ENCODE results near the gene NRG3. TPM values are rescaled to one million over a fixed set of nuclear protein-coding genes. Genes with fewer than 3 reads are reported as not detected.
"Not testable (repeated sequence)": the region's sequence is repeated elsewhere in the genome, so short reads cannot be mapped to it uniquely, and the experiment has no call there.

The NRG3 gene
- total RNA-seq, 1 donor from 2014 or later, result not detected

GRCh38 chr10:82267960-82268359 lies 393.0 kb downstream of the NRG3 start:
- no peak for DNase-seq (ENCODE audit: low read depth)

DNA sequence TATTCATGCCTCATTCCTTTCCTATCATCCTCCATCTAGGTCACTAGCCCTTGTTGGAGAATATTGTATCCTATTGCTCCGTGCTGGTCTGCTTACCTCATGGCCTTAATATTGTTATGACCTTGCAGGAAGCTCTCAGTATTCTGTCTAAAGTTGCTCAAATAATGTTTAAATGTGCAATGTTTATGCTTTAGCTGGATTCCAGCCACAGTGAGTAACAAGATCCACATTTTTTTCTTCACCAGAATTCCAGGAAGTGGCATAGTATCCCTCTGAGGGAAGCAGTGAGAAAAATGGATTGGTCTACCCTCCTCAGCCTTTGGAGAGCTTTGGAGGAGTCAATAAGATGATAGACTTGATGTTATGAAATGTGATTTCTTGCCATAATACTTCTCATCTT lies 402.6 kb downstream of the NRG3 start:
- no peak for DNase-seq (ENCODE audit: low read depth)

GRCh38 chr10:82278401-82279182 lies 403.6 kb downstream of the NRG3 start:
- no peak for DNase-seq (ENCODE audit: low read depth)

- DNase-seq (ENCODE audit: low read depth), result no peak
These were observed 407.9 kb downstream of the NRG3 start for GRCh38 chr10:82282782-82283456.

DNA sequence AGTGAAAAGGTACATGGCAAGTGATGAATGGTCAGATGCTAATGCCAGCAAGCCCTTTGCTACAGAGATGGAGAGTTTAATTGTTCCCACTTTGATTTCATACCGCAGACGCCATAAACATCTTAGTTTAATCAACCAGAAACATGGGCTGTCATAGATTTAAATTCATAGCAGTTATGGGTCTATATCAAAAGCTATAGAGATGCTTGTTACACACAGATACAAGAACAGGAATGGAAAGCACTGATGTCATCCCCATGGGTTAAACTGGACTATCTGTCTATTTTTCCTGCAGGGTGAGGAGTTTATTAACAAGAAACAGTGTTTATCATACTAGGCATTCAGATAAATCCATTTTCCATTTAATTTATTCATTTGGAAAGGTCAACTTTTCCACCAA lies 409.2 kb downstream of the NRG3 start:
- DNase-seq (ENCODE audit: low read depth), result no peak

DNA sequence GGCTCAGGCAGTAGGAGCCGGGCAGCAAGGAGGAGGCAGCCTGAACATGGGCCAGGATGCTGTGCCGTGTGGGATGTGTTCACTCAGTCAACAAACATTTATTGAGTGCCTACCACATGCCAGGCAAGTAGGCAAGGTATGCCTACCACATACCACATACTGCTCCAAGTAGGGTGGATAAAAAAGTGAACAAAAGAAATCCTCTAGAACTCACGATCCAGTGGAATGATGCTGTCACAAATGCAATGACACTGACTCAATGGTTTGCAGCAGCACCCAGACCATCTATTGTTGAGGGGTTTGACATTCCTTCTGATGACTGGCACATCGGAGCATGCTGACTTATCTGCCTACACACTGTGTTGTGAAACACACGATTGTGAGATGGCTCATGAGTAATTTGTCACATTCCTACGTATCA lies 413.5 kb downstream of the NRG3 start:
- no peak for DNase-seq (ENCODE audit: low read depth)

DNA sequence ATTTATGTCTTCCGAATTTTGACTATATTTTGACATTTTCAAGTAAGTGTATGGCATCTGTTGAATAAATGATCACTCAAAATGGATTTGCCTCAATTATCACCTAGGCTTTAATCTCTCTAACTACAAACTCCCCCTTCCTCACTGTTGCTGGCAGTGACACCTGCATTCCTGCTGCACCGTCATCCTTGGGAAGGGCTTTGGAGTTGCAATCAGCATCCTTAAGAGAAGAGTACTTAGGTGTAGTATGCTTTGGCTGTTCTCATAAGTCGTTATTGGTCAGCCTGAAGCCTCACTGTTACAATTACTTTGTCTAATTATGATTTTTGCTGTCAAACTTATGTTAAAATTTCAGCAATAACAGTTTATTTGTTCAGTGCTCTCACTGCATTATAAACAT lies 415.0 kb downstream of the NRG3 start:
- DNase-seq (ENCODE audit: low read depth), result no peak

DNA sequence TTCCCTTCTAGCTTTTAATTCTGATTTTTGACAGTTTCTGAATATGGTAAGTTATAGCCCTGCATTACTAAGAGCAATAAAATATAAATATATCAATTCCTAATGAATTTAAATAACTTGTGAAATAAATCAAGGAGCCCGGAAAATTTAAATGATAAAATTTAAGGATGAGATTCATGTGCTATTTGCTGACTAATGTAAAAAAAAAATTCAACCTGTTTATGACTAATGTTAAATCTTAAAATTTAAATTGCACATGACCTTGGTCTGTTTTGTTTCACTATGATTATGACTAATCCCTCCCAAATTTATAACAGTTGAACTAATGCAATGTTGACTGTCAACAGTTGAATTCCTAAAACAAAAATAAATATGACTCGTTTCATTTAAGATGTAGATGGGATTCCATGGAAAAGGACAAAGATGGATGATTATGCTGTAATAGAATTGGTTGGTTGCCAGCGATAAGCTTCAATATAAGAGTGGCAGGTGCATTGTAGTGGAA lies 419.9 kb downstream of the NRG3 start:
- DNase-seq (ENCODE audit: low read depth), result no peak

DNA sequence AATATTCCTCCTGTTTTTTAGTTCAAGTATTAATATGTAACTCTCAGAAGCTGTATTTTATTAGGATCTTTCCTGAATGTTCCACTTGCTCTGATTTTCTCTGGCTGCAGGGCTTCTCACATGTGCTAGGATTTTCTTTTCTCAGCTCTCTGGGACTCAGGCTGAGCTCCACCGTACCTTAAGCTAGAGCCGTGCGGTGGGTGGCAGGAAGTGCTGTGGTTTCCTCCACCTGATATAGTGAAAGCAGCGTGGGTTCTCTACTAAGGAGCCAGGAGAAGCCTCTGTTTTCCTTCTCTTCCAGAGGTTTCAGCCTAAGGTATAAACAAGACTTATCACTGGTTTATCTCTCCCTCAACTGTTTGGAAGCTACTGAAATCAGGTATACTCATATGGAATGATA lies 433.6 kb downstream of the NRG3 start:
- no peak for DNase-seq (ENCODE audit: low read depth)

DNA sequence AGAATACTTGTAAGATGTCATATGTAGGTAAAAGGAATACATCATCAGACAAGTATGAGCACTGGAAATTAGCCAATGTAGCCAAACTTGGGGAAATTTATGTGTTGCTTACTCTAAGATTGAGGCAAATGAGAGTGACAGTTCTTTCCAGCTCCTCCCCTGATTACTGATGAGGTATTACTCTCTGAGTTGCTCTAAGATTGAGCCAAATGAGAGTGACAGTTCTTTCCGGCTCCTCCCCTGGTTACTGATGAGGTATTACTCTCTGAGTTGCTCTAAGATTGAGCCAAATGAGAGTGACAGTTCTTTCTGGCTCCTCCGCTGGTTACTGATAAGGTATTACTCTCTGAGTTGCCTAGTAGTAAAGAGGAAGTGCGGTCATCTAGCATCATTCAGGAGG lies 435.8 kb downstream of the NRG3 start:
- DNase-seq (ENCODE audit: low read depth), result no peak

DNA sequence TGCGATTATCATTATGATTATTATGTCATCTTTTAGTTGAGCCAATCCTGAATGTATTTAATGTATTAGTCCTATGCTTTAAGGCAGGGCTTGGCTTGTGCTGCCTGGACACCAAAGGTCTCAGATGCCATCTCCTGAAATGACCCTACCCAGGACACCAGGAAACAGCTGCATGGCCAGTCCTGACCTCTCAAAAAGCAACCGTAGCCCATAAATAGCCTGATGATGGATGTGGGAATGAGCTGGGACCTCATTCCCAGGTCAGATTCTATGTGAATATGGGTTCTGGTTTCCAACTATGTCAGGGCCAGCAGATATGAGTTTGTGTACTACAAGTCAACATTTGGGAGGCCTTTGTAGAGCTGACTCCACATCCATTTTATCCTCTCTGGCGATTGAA lies 438.4 kb downstream of the NRG3 start:
- peak; percentile 21 for DNase-seq (ENCODE audit: low read depth)

- DNase-seq (ENCODE audit: low read depth), result no peak
These were observed 443.5 kb downstream of the NRG3 start for GRCh38 chr10:82318534-82318933.

GRCh38 chr10:82319074-82319473 lies 444.1 kb downstream of the NRG3 start:
- no peak for DNase-seq (ENCODE audit: low read depth)

DNA sequence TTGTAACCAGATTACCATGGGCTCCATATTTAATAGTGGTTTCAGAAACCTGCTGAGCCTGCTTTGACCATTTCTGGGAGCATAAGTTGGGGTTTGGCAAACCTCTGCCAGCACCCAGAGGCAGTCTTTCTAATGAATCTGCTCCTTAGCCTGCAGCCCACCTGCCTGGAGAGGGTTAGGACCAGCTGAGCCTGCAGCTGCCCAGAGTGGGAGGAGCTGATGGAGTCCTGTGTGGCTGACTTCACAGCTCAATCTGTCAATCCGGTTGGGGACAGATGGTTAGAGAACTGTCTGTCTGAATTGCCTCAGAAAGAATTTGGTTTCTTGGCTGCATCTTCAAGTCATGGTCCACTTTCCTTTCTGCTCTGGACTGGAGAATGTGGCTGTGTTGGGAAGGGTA lies 444.6 kb downstream of the NRG3 start:
- DNase-seq (ENCODE audit: low read depth), result no peak

DNA sequence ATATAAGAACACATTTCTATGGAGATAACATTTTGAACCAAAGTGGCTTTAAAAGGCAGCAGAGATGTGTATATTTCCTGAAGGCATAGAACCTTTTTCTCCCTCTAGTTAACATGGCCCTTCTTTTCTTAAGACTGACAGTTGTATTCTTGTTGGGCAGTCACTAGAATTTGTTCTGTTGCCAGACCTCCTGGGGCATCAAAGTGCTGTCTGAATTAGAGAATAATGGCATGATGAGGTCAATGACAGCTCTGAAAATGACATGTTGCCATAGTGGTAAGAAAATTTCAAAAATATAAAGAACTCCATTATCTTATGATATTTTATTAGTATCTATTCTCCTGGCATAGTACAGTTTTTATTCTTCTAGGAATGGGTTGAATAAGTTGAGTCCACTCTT lies 446.7 kb downstream of the NRG3 start:
- DNase-seq (ENCODE audit: low read depth), result no peak

- DNase-seq (ENCODE audit: low read depth), result no peak
These were observed 456.7 kb downstream of the NRG3 start for GRCh38 chr10:82331716-82332115.

DNA sequence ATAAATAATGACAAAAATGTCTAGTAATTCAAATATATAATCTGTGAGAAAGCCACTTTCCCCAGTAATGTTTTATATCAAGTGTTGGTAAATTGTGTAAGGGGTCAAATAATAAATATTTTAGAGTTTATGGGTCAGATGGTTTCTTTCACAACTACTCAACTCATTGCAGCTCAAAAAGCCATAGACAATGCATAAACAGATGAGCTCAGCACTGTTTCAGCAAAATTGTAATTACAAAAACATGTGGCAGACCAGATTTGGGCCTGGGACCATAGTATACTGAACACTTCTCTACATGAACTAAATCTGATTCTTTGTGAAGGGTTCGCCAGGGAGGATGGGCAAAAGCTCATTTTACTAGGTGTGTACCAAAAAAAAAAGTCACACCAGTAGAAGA lies 460.8 kb downstream of the NRG3 start:
- no peak for DNase-seq (ENCODE audit: low read depth)

- DNase-seq (ENCODE audit: low read depth), result no peak
These were observed 465.2 kb downstream of the NRG3 start for GRCh38 chr10:82340166-82340565.

- DNase-seq (ENCODE audit: low read depth), result not testable (repeated sequence)
These were observed 474.6 kb downstream of the NRG3 start for GRCh38 chr10:82349590-82349989.

GRCh38 chr10:82353381-82353780 lies 478.4 kb downstream of the NRG3 start:
- no peak for DNase-seq (ENCODE audit: low read depth)

DNA sequence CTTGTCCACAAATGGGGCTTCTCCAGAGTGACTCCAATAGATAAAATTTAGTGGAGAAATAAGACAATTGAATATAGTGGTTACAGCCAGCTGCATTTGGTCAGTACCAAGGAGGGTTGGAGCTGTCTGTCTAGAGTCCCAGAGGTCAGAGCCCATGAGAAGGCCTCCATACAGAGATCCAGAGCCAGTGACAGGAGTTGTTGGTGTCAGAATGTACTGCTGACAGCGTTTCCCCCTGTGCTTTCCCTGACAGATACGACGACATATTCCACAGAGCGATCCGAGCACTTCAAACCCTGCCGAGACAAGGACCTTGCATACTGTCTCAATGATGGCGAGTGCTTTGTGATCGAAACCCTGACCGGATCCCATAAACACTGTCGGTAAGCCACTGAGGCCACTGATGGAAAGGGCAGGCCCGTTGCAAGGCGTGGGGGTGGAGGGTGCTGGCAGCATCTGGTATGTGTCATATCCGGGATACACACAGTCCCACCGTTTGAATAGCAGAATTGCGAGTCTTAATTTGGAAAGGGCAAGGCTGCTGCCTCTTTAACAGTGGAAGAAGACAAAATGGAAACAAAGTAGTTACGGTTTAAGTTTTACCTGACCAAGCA lies 483.6 kb downstream of the NRG3 start:
- no peak for DNase-seq (ENCODE audit: low read depth)

DNA sequence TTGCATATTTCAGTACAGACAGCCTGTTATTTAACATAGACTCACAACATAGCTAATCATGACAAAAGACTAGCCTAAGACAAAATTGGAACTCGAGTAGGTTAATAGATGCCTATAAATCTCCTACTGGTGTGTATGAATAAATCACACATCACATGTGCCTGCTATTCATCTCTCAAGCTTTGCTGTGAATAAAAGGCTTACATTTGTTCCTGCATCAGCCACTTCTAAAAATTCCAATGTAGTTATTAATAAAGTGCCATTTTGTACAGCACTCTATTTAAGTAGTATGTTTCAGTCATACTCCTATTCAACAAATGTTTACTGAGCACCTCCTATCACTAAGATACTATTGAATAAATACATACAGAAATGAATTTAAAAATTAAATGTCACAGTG lies 486.3 kb downstream of the NRG3 start:
- DNase-seq (ENCODE audit: low read depth), result no peak
